CD4-positive, CD25-positive, alpha-beta regulatory T cell (primary cell): ENCODE data around the gene ASB6. TPM values are rescaled to one million over a fixed set of nuclear protein-coding genes. Genes with fewer than 3 reads are reported as not detected.
A peak's percentile ranks its signal among the peaks of the same experiment; 100 is the strongest.

ENCODE experiments used
- ATAC-seq, 2 donors: fragments of 150-1000 bp; cut with Tn5 transposase; one replicate each; pipeline ENCODE4 v1.10.0; 2021; ENCODE audit warnings: low read depth in 2 of 2, moderate number of reproducible peaks in 2 of 2, moderate library complexity in 1 of 2
- DNase-seq, 3 donors: peaks; one replicate each; pipeline versions ENCODE4 v3.0.0 to v3.0.0-alpha.2; 2012 to 2022; ENCODE audit warnings: mixed read lengths in 1 of 3
- H3K27ac ChIP-seq: one replicate; pipeline ENCODE4 v1.7.0; 2013; ENCODE audit warnings: mild to moderate bottlenecking, low read length; ENCODE audit not compliant: insufficient read depth, poor library complexity, severe bottlenecking
- H3K27me3 ChIP-seq: one replicate; pipeline ENCODE4 v1.7.0; 2013; ENCODE audit warnings: low read length; ENCODE audit not compliant: control insufficient read depth, insufficient read depth
- H3K36me3 ChIP-seq: one replicate; pipeline ENCODE4 v1.7.0; 2013; ENCODE audit warnings: mild to moderate bottlenecking, low read length, moderate library complexity; ENCODE audit not compliant: control insufficient read depth, insufficient read depth
- H3K4me1 ChIP-seq: 2 replicates; pipeline ENCODE4 v1.7.0; 2013; ENCODE audit warnings: mild to moderate bottlenecking, low read length; ENCODE audit not compliant: insufficient read depth, control insufficient read depth, poor library complexity, severe bottlenecking
- H3K4me3 ChIP-seq: one replicate; pipeline ENCODE4 v1.7.0; 2013; ENCODE audit warnings: low read depth, mild to moderate bottlenecking, low read length, moderate library complexity
- H3K9me3 ChIP-seq, 2 experiments: 1 replicate in 1 of 2; 2 replicates in 1 of 2; pipeline ENCODE4 v1.7.0; 2013; ENCODE audit warnings: low read length in 2 of 2, mild to moderate bottlenecking in 1 of 2, moderate library complexity in 1 of 2; ENCODE audit not compliant: control insufficient read depth in 2 of 2
- H3K27ac Mint-ChIP-seq, 3 donors: one replicate each; pipeline ENCODE4 v1.8.0; 2020 to 2022; ENCODE audit warnings: mild to moderate bottlenecking in 3 of 3, mixed read lengths in 3 of 3, moderate library complexity in 2 of 3
- H3K27me3 Mint-ChIP-seq: one replicate; pipeline ENCODE4 v1.8.0; 2022; ENCODE audit warnings: mild to moderate bottlenecking, mixed read lengths
- H3K36me3 Mint-ChIP-seq: one replicate; pipeline ENCODE4 v1.8.0; 2020; ENCODE audit warnings: mixed read lengths
- H3K4me1 Mint-ChIP-seq, 4 donors: one replicate each; pipeline ENCODE4 v1.8.0; 2020 to 2022; ENCODE audit warnings: mixed read lengths in 4 of 4, mild to moderate bottlenecking in 1 of 4
- H3K4me3 Mint-ChIP-seq, 4 donors: one replicate each; pipeline ENCODE4 v1.8.0; 2020 to 2022; ENCODE audit warnings: mild to moderate bottlenecking in 4 of 4, mixed read lengths in 4 of 4, moderate library complexity in 3 of 4
- H3K9me3 Mint-ChIP-seq, 7 donors: one replicate each; pipeline ENCODE4 v1.8.0; 2020 to 2022; ENCODE audit warnings: mixed read lengths in 7 of 7, mild to moderate bottlenecking in 3 of 7, moderate library complexity in 2 of 7
- polyA plus RNA-seq, 4 donors: library from polyadenylated mRNA; unstranded; fragments of 300-500 nt; fragmentation: Illumina TruSeq; gene quantifications; one replicate each; pipeline ENCODE4 v1.2.3, GENCODE V29; 2021
- total RNA-seq: library from RNA; stranded (reverse); gene quantifications from one replicate; pipeline ENCODE4 v1.2.3, GENCODE V29; 2022

Gene ASB6
- total and polyA plus RNA-seq, 5 donors from 2014 or later = 21.7 to 27.8 (median 24.0) TPM

DNA sequence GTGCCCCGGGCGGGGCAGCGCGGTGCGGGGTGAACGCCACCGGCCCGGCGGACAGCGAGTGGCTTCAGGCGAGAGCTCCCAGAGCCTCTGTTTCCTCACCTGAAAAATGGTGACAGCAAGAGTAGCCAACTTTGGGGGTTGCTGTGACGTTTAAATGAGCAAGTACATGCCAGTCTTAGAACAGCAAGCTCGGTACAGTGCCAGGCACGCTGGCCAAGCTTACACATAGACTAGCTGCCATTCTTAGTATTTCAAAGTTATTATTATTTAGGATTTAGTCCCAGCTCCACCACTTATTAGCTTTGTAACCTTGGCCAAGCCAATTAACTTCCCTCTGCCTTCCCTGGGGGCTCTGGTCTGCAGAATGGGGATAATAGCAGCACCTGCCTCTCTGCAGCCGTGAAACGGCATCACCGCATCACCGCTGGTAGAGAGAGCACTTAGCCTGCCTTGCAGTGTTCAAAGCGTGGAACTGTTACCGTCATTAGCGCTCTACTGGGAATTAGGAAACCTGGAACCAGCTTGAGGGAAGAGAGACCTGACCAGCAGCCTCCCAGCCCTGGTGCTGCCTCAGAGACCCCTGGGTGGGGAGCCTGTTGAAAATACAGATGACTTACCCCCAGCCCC lies 21.2 kb downstream of the ASB6 start, which contains the start of gene C9orf50:
TSS of gene C9orf50 (minus strand) at position 433 of the 627 bp plus-strand sequence. CDS start 527 bp downstream, outside the sequence.
- H3K4me1 Mint-ChIP-seq = peaks cover 11 to 31% (median 22%) of the 10 kb centered on the region in 4 donors
- no peak within 1 kb of the TSS for H3K27ac Mint-ChIP-seq
- peaks cover 69% of the 10 kb centered on the region for H3K27me3 Mint-ChIP-seq
- H3K27me3 ChIP-seq = peaks cover 9% of the 10 kb centered on the region
- H3K36me3 Mint-ChIP-seq = peaks cover 4% of the 10 kb centered on the region
- peak within 1 kb of the TSS in 2 of 4 donors; percentile 13 to 66 for H3K4me3 Mint-ChIP-seq
- H3K4me3 ChIP-seq = no peak within 1 kb of the TSS
- peaks cover 26% of the 10 kb centered on the region for H3K4me1 ChIP-seq
- H3K9me3 Mint-ChIP-seq = peaks cover 0 to 3% (median 0%) of the 10 kb centered on the region in 7 donors
- no peaks in the 10 kb centered on the region for H3K9me3 ChIP-seq
- ATAC-seq (no peak), DNase-seq (no peak)
- H3K27ac ChIP-seq = no peak within 1 kb of the TSS
- H3K36me3 ChIP-seq = no peaks in the 10 kb centered on the region

- H3K27me3 Mint-ChIP-seq = peaks cover 67% of the 10 kb centered on the region
- peak overlapping the region in 2 of 4 donors; percentile 53 to 55 for H3K4me3 Mint-ChIP-seq
- Histone ChIP-seq H3K4me3 (no peak overlapping the region), H3K36me3 (no peaks in the 10 kb centered on the region), H3K27ac (no peak overlapping the region), H3K9me3 (no peaks in the 10 kb centered on the region), H3K4me1 (peaks cover 19% of the 10 kb centered on the region), H3K27me3 (peaks cover 9% of the 10 kb centered on the region)
- H3K9me3 Mint-ChIP-seq = peaks cover 0 to 3% (median 0%) of the 10 kb centered on the region in 7 donors
- DNase-seq = no peak
- H3K36me3 Mint-ChIP-seq = peaks cover 4% of the 10 kb centered on the region
- ATAC-seq = no peak
- H3K4me1 Mint-ChIP-seq = peaks cover 10 to 27% (median 19%) of the 10 kb centered on the region in 4 donors
- H3K27ac Mint-ChIP-seq = no peak overlapping the region
Observed at GRCh38 chr9:129619787-129620668, 21.9 kb downstream of the ASB6 start.

- no peaks in the 10 kb centered on the region for H3K36me3 ChIP-seq
- peaks cover 10% of the 10 kb centered on the region for H3K4me1 ChIP-seq
- no peak overlapping the region for H3K27ac ChIP-seq
- ATAC-seq = no peak
- Mint-ChIP-seq H3K27me3 (peaks cover 49% of the 10 kb centered on the region), H3K9me3 (peaks cover 0 to 1% (median 0%) of the 10 kb centered on the region in 7 donors), H3K4me3 (peak overlapping the region in 1 of 4 donors; percentile 23), H3K36me3 (peaks cover 4% of the 10 kb centered on the region), H3K4me1 (peaks cover 3 to 12% (median 6%) of the 10 kb centered on the region in 4 donors), H3K27ac (no peak overlapping the region)
- DNase-seq = peak in 1 of 3 donors; percentile 52
- H3K27me3 ChIP-seq = peaks cover 9% of the 10 kb centered on the region
- no peaks in the 10 kb centered on the region for H3K9me3 ChIP-seq
- H3K4me3 ChIP-seq = no peak overlapping the region
Observed at GRCh38 chr9:129617167-129617566, 24.8 kb downstream of the ASB6 start.

DNA sequence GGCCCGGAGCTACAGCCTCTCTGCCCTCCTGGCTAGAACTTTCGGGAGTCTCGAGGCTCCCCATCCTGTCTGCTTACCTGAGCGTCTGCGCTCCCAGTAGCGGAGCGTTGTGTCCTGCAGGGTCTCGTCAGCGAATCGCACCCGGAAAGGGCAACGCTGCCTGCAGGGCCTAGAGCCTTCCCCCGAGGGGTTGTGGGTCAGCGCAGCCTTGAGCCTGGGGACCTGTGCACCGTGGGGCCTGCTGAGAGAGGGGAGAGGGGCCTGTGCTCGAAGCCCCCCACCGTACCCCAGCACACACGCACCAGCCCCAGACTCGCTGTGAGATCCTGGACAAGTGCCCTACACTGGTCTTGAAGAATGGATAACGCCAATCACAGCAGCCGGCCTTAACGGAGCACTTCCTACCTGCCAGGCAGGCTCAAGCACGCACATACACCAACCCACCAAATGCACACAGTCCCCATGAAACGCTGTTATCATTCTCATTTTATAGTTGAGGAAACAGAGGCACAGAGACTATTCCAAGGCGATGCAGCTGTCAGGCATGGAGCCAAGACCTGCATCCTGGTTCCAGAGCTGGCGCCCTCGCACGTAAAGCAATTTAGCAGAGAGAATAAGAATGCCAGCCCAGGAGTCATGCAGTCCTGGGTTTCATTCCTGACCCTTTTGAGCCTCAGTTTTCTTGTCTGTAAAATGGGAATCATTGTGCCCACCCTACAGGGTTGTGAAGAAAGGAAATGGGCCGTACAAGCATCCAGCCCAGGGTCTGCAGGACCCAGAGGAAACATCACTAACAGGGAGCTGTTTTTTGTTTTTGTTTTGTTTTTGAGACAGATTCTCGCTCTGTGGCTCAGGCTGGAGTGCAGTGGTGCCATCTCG lies 26.3 kb downstream of the ASB6 start:
- no peak overlapping the region for H3K4me3 Mint-ChIP-seq
- Histone ChIP-seq H3K4me1 (peaks cover 17% of the 10 kb centered on the region), H3K9me3 (no peaks in the 10 kb centered on the region), H3K27ac (no peak overlapping the region), H3K4me3 (no peak overlapping the region), H3K36me3 (no peaks in the 10 kb centered on the region), H3K27me3 (peaks cover 4% of the 10 kb centered on the region)
- H3K27ac Mint-ChIP-seq = no peak overlapping the region
- no peak for DNase-seq
- H3K27me3 Mint-ChIP-seq = peaks cover 34% of the 10 kb centered on the region
- peaks cover 4% of the 10 kb centered on the region for H3K36me3 Mint-ChIP-seq
- H3K9me3 Mint-ChIP-seq = peaks cover 0 to 1% (median 0%) of the 10 kb centered on the region in 7 donors
- H3K4me1 Mint-ChIP-seq = peaks cover 3 to 13% (median 6%) of the 10 kb centered on the region in 4 donors
- ATAC-seq = no peak

DNA sequence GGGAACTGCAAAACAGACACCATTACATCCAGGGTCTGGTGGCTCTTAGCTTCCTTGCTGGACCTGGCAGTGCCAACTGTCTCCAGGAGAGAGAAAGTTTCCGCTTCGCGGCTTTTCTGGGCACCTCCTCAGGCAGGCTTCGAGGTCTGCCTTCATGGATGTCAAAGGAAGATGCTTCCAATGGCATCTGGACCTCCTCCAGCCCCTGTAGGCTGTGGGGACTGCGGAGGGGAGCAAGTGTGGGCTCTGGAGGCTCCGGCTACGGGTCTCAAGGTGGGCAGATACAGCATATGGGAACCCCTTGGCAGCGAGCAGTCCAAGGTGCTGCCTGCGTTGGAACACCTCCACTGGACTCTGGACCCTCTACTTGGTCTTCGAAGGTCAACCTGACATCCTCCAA lies 27.0 kb downstream of the ASB6 start:
- no peaks in the 10 kb centered on the region for H3K9me3 ChIP-seq
- H3K4me3 ChIP-seq = no peak overlapping the region
- no peak overlapping the region for H3K27ac ChIP-seq
- Mint-ChIP-seq H3K9me3 (peaks cover 0 to 1% (median 0%) of the 10 kb centered on the region in 7 donors), H3K36me3 (peaks cover 4% of the 10 kb centered on the region), H3K4me1 (peaks cover 3 to 13% (median 7%) of the 10 kb centered on the region in 4 donors), H3K27me3 (peaks cover 35% of the 10 kb centered on the region), H3K4me3 (no peak overlapping the region), H3K27ac (no peak overlapping the region)
- peaks cover 3% of the 10 kb centered on the region for H3K27me3 ChIP-seq
- no peaks in the 10 kb centered on the region for H3K36me3 ChIP-seq
- no peak for DNase-seq
- no peak for ATAC-seq
- H3K4me1 ChIP-seq = peaks cover 12% of the 10 kb centered on the region

- peaks cover 0 to 15% (median 6%) of the 10 kb centered on the region in 4 donors for H3K4me1 Mint-ChIP-seq
- peak overlapping the region in 2 of 4 donors; percentile 2 to 49 for H3K4me3 Mint-ChIP-seq
- Histone ChIP-seq H3K36me3 (no peaks in the 10 kb centered on the region), H3K4me1 (peaks cover 15% of the 10 kb centered on the region), H3K9me3 (no peaks in the 10 kb centered on the region), H3K4me3 (no peak overlapping the region), H3K27me3 (no peaks in the 10 kb centered on the region), H3K27ac (no peak overlapping the region)
- DNase-seq (no peak), ATAC-seq (no peak)
- peaks cover 29% of the 10 kb centered on the region for H3K27me3 Mint-ChIP-seq
- no peak overlapping the region for H3K27ac Mint-ChIP-seq
- H3K9me3 Mint-ChIP-seq = no peaks in the 10 kb centered on the region
- no peaks in the 10 kb centered on the region for H3K36me3 Mint-ChIP-seq
Observed at GRCh38 chr9:129613520-129614175, 28.3 kb downstream of the ASB6 start.
